Ureter (tissue), 1 donor: ENCODE results near the gene AMELX. TPM values are rescaled to one million over a fixed set of nuclear protein-coding genes. Genes with fewer than 3 reads are reported as not detected.

Source experiments
- DNase-seq: peaks from one replicate; pipeline ENCODE4 v3.0.0-alpha.2; 2020; ENCODE audit warnings: low spot score
- total RNA-seq: library from RNA; stranded (reverse); gene quantifications from one replicate; pipeline ENCODE4 v1.2.4, GENCODE V29; 2023
- donor health status: DM: yes; HTN: yes; CAD: no.

AMELX gene
- total RNA-seq = not detected

- DNase-seq = no peak
These were observed at the start of gene AMELX for GRCh38 chrX:11293113-11293512. TSS of gene AMELX (plus strand) at chrX:11293413. CDS start at chrX:11294789, 1,376 bp downstream.

- DNase-seq = peak; percentile 53
These were observed 48.6 kb upstream of the AMELX start for GRCh38 chrX:11244636-11245035.

GRCh38 chrX:11254417-11255109, 38.6 kb upstream of the AMELX start:
- DNase-seq = no peak

GRCh38 chrX:11257290-11257689, 35.9 kb upstream of the AMELX start:
- no peak for DNase-seq

GRCh38 chrX:11257711-11258110, 35.5 kb upstream of the AMELX start:
- no peak for DNase-seq

GRCh38 chrX:11259437-11259836, 33.8 kb upstream of the AMELX start:
- DNase-seq = no peak

- DNase-seq = no peak
These were observed 32.0 kb upstream of the AMELX start for GRCh38 chrX:11261260-11261659.

GRCh38 chrX:11264925-11265324, 28.3 kb upstream of the AMELX start:
- no peak for DNase-seq

- DNase-seq = no peak
These were observed 27.9 kb upstream of the AMELX start for GRCh38 chrX:11265352-11265751.

- no peak for DNase-seq
These were observed 26.6 kb upstream of the AMELX start for GRCh38 chrX:11266573-11267003.

GRCh38 chrX:11267425-11267824, 25.8 kb upstream of the AMELX start:
- no peak for DNase-seq

GRCh38 chrX:11269006-11269405, 24.2 kb upstream of the AMELX start:
- no peak for DNase-seq

- DNase-seq = no peak
These were observed 23.2 kb upstream of the AMELX start for GRCh38 chrX:11269996-11270395.

- no peak for DNase-seq
These were observed 20.9 kb upstream of the AMELX start for GRCh38 chrX:11272290-11272689.

- DNase-seq = no peak
These were observed 20.4 kb upstream of the AMELX start for GRCh38 chrX:11272863-11273262.

GRCh38 chrX:11273544-11273943, 19.7 kb upstream of the AMELX start:
- no peak for DNase-seq

GRCh38 chrX:11282043-11282442, 11.2 kb upstream of the AMELX start:
- no peak for DNase-seq

GRCh38 chrX:11285651-11286050, 7.6 kb upstream of the AMELX start:
- no peak for DNase-seq

- DNase-seq = no peak
These were observed 5.7 kb upstream of the AMELX start for GRCh38 chrX:11287505-11287904.

- DNase-seq = no peak
These were observed 2.7 kb upstream of the AMELX start for GRCh38 chrX:11290416-11291102.

- DNase-seq = no peak
These were observed 2.8 kb downstream of the AMELX start for GRCh38 chrX:11296051-11296450.

GRCh38 chrX:11298600-11298999, 5.4 kb downstream of the AMELX start:
- no peak for DNase-seq

GRCh38 chrX:11304829-11305228, 11.6 kb downstream of the AMELX start:
- DNase-seq = no peak

GRCh38 chrX:11305641-11306040, 12.4 kb downstream of the AMELX start:
- no peak for DNase-seq
